GM19238 (cell line): ENCODE measurements around the gene CADM3.

ENCODE experiments used
- DNase-seq: peaks from one replicate; pipeline ENCODE4 v3.0.0; 2011; ENCODE audit warnings: low spot score; ENCODE audit not compliant: insufficient read length

Gene CADM3

GRCh38 chr1:159171254-159171687 is at the start of gene CADM3:
CADM3 (plus strand) TSS chr1:159171615; CDS start chr1:159171766, 151 bp downstream.
- no peak for DNase-seq

- no peak for DNase-seq
Measured at GRCh38 chr1:159122005-159122621, 49.3 kb upstream of the CADM3 start.

DNA sequence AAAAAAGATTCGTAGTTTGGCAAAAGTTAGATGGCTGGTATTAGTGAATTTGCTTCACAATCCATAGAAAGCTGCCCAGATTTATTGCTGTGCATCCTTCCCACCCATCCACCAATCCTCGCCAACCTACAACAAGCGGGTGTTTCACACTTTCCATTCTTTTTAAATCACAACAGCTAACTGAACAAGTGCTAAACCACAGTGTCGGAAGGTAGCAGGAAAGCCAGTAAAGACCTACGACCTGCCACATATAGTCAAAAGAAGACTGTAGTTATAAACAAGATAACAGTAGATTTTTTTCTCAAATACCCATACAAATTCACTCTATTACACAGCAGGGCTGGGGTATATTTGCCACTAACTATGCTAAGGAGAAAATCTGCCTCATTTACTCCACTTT is 47.8 kb upstream of the CADM3 start:
- DNase-seq = no peak

- DNase-seq = peak; percentile 19
Measured at GRCh38 chr1:159132271-159132881, 39.0 kb upstream of the CADM3 start.

DNA sequence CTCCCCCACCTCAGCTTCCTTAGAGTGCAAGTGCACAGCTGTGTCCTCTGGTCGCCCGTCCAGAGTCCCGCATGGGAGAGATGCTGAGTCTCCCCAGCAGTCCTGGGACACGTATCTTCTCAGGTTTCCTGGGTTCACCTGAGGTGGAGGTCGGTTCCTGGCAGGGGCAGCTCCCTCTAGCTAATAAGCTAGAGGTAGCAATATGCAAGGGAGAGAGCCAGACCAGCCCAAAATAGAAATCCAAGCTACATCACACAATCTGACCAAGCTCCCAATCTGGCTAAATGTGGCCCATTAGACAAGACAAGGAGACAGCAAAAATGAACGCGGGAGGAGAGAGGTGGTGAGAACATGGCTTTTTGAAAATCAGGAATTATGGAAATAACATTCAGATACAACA is 30.9 kb upstream of the CADM3 start:
- DNase-seq = no peak

GRCh38 chr1:159141584-159142390 is 29.6 kb upstream of the CADM3 start:
- no peak for DNase-seq

DNA sequence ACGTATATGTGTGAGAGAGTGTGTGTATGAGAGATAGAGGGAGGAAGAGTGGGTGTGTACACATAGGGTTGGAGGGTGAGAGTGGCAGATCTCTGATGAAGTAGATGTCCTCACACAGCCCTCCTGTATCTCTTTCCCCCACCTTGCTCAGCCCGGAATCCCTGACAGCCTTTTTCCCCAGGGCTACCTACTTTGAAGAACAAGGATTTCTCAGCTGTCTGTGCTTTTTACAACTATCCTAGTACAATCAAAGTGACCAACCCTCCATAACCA is 29.1 kb upstream of the CADM3 start:
- DNase-seq = no peak

GRCh38 chr1:159142726-159143510 is 28.5 kb upstream of the CADM3 start:
- no peak for DNase-seq

- no peak for DNase-seq
Measured at GRCh38 chr1:159144571-159144970, 26.8 kb upstream of the CADM3 start.

DNA sequence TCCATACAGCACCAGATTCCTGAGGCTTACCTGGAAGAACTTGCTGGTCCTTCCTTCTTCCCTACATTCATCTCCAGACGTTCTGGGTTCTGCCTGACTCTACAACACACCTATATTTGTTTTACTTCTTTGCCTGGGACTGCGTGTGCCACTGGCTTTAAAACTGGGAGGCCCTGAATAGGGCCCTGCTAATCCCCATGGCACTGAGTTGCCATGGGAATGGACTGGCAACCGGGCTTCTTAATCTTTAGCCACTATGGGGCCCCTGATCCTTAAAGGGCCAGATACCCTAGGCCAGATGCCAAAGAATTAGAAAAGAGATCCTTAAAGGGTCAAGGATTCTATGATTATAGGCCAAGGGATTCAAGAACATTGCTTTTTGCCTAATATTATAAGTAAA is 24.4 kb upstream of the CADM3 start:
- DNase-seq = no peak

- no peak for DNase-seq
Measured at GRCh38 chr1:159152031-159152430, 19.4 kb upstream of the CADM3 start.

DNA sequence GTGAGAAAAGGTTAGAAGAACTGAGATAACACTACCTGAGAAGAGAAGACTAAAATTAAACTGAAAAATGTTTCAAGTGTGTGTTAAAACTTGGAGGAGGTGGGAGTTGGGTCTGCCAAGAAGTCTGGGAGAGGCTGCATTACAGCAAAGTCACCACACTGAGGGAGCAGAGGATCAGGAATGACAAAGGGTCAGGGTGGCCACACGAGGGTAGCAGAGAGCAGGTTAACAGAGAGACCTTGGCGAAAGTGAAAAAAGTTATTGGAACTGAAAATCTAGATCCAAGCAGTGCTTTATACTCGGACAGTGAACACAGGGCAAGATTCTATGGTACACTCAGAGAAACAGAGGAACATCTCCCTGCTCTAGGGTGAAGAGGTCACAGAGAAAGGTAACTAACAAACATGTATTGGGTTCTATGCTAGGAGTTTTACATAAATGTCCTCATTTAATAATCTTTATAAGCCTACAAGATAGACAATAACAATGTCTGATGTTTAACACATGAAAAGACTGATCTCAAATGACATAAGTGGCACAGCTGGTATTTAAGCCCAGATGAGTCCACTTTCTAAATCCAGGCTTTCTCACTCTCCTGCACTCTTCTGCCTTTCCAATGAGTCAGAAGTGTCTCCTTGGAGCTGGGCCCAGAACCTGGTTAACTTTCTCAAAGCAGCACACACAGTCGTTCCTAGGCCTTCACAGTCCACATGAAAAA is 10.3 kb upstream of the CADM3 start:
- DNase-seq = peak; percentile 43

DNA sequence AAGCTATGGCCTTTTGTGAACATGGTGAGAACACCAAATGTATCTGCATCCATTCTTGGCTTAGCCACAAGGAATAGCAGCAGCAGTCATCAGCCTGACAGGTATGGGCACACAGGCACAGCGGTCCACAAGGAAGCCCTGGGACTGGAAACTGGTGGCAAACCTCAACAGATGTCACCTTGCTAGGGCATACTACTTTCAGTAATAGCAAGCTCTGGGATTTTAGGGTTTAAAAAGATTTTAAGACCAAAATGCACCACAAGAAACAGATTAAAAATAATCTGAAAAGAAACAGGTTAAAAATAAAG is 9.7 kb upstream of the CADM3 start:
- DNase-seq = no peak

GRCh38 chr1:159162516-159163265 is 8.7 kb upstream of the CADM3 start:
- no peak for DNase-seq

DNA sequence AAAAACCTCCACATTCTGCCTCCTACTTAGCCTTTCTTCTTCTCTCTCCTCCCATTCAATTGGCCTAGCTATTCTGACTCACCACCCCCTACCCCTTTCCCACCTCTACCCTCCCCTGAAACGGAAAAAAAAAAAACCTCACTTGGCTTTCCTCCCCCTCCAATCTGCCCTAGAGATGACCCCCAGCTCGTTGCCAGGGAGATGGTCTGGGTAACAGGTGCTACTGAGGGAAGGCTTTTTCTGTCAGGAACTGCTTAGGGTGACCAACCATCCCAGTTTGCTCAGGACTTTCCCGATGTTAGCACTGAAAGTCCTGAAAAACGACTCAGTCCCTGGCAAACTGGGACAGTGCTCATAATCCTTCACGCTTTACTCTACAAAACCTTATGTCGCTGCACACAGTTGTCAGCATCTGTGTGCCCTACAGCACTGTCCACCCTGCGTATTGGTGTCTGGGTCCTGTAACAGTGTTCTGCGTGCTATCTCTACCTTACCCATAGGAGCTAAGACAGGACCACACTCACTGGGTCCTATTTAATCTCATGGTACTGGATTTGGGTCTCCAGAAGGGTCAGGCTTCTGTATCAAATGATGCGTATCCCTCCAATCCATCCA is 7.7 kb upstream of the CADM3 start:
- no peak for DNase-seq

DNA sequence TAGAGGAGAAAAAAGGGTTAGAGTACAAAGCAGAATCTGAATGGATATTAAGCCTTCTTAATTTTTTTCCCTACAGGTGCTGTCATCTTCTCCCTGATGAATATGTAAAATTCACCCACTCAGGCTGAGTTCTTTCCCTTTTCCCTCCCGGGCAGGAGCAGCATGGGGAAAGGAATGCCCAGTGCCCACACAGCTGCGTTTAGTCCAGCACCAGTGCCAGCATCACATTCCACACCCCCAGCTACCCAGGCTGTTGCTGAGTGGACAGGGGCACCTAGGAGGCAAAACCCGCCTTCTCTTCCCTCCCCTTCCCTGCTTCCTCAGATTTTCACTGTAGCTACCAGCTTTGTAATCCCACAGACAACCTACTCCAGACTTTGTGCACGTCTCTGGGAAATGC is 3.4 kb upstream of the CADM3 start:
- no peak for DNase-seq

- no peak for DNase-seq
Measured at GRCh38 chr1:159170639-159171038, 776 bp upstream of the CADM3 start.

DNA sequence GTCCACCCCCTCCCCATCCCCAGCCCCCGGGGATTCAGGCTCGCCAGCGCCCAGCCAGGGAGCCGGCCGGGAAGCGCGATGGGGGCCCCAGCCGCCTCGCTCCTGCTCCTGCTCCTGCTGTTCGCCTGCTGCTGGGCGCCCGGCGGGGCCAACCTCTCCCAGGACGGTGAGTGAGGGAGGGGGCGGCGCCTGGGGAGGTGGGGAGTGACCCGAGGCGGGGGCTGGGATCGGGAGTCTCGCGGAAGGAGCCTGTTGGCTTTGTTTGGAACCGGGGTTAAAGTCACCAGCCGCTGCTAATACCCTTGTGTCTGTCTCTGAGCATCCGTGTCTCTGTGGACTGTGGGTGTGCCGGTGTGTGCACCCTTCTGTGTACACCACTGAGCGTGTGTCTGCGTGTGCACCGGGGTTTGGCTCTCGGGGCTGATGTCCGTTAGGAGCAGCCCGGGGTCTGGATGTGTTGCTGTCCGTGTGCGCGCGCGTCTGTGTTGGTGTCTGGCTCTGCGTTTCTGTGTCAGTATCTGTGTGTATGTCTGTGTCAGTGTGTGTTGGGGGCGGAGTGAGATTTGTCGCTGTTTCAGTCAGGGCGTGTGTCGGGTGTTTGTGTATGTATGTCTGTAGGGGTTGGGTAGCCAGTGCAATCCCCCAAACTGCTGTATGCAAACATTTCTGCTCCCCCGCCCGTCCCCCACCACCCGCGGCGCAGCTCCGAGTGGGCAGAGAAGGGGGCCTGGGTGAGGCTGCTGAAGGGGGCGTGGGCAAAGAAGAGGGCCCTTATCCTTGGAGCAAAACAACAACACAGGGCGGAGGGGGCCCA is 480 bp downstream of the CADM3 start:
- no peak for DNase-seq

- DNase-seq = no peak
Measured at GRCh38 chr1:159172614-159173291, 1.3 kb downstream of the CADM3 start.
